ENCODE data around the gene VPS4A. TPM values are rescaled to one million over a fixed set of nuclear protein-coding genes. Genes with fewer than 3 reads are reported as not detected.

The VPS4A gene
- total and polyA plus RNA-seq, 10 of the 15 experiments (the other 5 are each of a cell fraction or from before 2014, with no cell fraction given), result 5.2 to 36.3 (median 21.4) TPM

DNA sequence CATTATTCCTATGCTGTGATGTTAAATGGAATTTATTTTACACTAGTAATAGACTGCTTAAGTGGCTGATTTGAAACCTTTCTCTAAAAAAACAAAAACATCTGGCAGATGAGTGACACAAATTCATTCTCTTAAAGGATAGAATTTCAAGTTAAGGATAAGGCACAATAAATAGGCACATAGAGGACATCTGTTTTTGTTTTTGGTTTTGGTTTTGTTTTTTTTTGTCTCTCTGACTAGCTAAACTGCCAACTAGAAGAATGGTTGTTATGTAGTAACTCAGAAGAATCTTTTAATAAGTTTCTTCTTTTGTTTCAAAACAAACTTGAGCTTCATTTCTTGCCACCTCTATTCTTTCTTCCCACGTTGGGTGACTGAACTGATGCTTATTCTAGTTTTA is 5.1 kb upstream of the VPS4A start:
- Histone ChIP-seq H3K27me3 (replicated peaks in 1 of 2; ENCODE audit: control insufficient read depth in 2 of 2, insufficient read depth in 2 of 2, low read length in 1 of 2) (no peaks in the 10 kb centered on the region), H4K20me1 (ENCODE audit: control insufficient read depth, insufficient read depth) (no peaks in the 10 kb centered on the region), H3K27ac (ENCODE audit: control insufficient read depth, insufficient read depth) (no peak overlapping the region), H3K4me2 (ENCODE audit: control insufficient read depth, insufficient read depth) (no peak overlapping the region), H3K36me3 (ENCODE audit: control insufficient read depth in 2 of 2, insufficient read depth in 2 of 2, low read length in 1 of 2) (no peaks in the 10 kb centered on the region; a peak in 3 of 4 replicates), H3K4me1 (ENCODE audit: control insufficient read depth, insufficient read depth, low read length) (no peaks in the 10 kb centered on the region), H3K9me3 (replicated peaks; ENCODE audit: control insufficient read depth, insufficient read depth, low read length) (no peaks in the 10 kb centered on the region), H3K79me2 (ENCODE audit: control insufficient read depth, insufficient read depth, low read length) (no peaks in the 10 kb centered on the region), H3K4me3 (no peak overlapping the region), H3K9ac (ENCODE audit: control insufficient read depth, insufficient read depth, low read length) (no peak overlapping the region), H2AFZ (ENCODE audit: control insufficient read depth, low read depth, low read length) (no peak overlapping the region)
- CTCF ChIA-PET, result no interaction called here
- POLR2A ChIA-PET, result interaction anchor here (0.8 kb wide), 1 partner anchor 117 kb away, joined by 5 read pairs; no protein-coding TSS in a partner anchor
- in situ Hi-C loops (cut with MboI), result no loop called here
- intact Hi-C loops (cut with micrococcal nuclease; ENCODE audit: unreplicated experiment), result no loop called here
- SMC1A ChIA-PET (ENCODE audit: uncharacterized antibody, unreplicated experiment), result interaction anchor here (0.6 to 0.7 kb wide), 2 partner anchors 21 to 412 kb away, joined by 3 read pairs; no protein-coding TSS in a partner anchor
- no peak for ATAC-seq
- no TSS peak for BruUV-seq (replicated peaks)
- RAD21 ChIA-PET (ENCODE audit: unreplicated experiment), result no interaction called here
- DNase-seq (ENCODE audit: low read depth, low spot score), result no peak
- 7% methylated on average over 1 of the region's 1 CpG for WGBS (ENCODE audit: insufficient coverage, insufficient replicate concordance, low lambda C conversion rate, missing lambda C conversion rate)
- FAIRE-seq, result no peak
- TF ChIP-seq STAT1 (conservative IDR thresholded peaks at IDR 0.05) (no peak), CHD1 (IDR thresholded peaks at IDR 0.05; ENCODE audit: low read depth, low read length) (no peak), HDAC2 (IDR thresholded peaks at IDR 0.05) (no peak), LARP7 (IDR thresholded peaks at IDR 0.05) (no peak), CEBPB (IDR thresholded peaks at IDR 0.05; ENCODE audit: borderline replicate concordance in 1 of 2, low read depth in 2 of 2, low read length in 2 of 2) (no peak), FOXM1 (IDR thresholded peaks at IDR 0.05; ENCODE audit: low read depth, low read length) (no peak), IRF4 (IDR thresholded peaks at IDR 0.05; ENCODE audit: low read depth, low read length) (no peak), RAD21 (IDR thresholded peaks at IDR 0.05; ENCODE audit: insufficient read depth, low read depth, low read length) (no peak), NFXL1 (IDR thresholded peaks at IDR 0.05; ENCODE audit: borderline replicate concordance) (no peak), ZSCAN29 (IDR thresholded peaks at IDR 0.05) (no peak)
- TF ChIP-seq, protein P1, sequence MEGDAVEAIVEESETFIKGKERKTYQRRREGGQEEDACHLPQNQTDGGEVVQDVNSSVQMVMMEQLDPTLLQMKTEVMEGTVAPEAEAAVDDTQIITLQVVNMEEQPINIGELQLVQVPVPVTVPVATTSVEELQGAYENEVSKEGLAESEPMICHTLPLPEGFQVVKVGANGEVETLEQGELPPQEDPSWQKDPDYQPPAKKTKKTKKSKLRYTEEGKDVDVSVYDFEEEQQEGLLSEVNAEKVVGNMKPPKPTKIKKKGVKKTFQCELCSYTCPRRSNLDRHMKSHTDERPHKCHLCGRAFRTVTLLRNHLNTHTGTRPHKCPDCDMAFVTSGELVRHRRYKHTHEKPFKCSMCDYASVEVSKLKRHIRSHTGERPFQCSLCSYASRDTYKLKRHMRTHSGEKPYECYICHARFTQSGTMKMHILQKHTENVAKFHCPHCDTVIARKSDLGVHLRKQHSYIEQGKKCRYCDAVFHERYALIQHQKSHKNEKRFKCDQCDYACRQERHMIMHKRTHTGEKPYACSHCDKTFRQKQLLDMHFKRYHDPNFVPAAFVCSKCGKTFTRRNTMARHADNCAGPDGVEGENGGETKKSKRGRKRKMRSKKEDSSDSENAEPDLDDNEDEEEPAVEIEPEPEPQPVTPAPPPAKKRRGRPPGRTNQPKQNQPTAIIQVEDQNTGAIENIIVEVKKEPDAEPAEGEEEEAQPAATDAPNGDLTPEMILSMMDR (IDR thresholded peaks at IDR 0.05 in 2 of 3, conservative IDR thresholded peaks at IDR 0.05 in 1 of 3; ENCODE audit: control insufficient read depth in 2 of 3, extremely low read depth in 1 of 3, insufficient read depth in 1 of 3, low read depth in 3 of 3, low read length in 3 of 3), result no peak
- TF ChIP-seq, protein P2, sequence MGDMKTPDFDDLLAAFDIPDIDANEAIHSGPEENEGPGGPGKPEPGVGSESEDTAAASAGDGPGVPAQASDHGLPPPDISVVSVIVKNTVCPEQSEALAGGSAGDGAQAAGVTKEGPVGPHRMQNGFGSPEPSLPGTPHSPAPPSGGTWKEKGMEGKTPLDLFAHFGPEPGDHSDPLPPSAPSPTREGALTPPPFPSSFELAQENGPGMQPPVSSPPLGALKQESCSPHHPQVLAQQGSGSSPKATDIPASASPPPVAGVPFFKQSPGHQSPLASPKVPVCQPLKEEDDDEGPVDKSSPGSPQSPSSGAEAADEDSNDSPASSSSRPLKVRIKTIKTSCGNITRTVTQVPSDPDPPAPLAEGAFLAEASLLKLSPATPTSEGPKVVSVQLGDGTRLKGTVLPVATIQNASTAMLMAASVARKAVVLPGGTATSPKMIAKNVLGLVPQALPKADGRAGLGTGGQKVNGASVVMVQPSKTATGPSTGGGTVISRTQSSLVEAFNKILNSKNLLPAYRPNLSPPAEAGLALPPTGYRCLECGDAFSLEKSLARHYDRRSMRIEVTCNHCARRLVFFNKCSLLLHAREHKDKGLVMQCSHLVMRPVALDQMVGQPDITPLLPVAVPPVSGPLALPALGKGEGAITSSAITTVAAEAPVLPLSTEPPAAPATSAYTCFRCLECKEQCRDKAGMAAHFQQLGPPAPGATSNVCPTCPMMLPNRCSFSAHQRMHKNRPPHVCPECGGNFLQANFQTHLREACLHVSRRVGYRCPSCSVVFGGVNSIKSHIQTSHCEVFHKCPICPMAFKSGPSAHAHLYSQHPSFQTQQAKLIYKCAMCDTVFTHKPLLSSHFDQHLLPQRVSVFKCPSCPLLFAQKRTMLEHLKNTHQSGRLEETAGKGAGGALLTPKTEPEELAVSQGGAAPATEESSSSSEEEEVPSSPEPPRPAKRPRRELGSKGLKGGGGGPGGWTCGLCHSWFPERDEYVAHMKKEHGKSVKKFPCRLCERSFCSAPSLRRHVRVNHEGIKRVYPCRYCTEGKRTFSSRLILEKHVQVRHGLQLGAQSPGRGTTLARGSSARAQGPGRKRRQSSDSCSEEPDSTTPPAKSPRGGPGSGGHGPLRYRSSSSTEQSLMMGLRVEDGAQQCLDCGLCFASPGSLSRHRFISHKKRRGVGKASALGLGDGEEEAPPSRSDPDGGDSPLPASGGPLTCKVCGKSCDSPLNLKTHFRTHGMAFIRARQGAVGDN (IDR thresholded peaks at IDR 0.05), result no peak
- TF ChIP-seq, protein P3, sequence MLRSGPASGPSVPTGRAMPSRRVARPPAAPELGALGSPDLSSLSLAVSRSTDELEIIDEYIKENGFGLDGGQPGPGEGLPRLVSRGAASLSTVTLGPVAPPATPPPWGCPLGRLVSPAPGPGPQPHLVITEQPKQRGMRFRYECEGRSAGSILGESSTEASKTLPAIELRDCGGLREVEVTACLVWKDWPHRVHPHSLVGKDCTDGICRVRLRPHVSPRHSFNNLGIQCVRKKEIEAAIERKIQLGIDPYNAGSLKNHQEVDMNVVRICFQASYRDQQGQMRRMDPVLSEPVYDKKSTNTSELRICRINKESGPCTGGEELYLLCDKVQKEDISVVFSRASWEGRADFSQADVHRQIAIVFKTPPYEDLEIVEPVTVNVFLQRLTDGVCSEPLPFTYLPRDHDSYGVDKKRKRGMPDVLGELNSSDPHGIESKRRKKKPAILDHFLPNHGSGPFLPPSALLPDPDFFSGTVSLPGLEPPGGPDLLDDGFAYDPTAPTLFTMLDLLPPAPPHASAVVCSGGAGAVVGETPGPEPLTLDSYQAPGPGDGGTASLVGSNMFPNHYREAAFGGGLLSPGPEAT (IDR thresholded peaks at IDR 0.05; ENCODE audit: low read depth), result no peak
- TF ChIP-seq, protein P4, sequence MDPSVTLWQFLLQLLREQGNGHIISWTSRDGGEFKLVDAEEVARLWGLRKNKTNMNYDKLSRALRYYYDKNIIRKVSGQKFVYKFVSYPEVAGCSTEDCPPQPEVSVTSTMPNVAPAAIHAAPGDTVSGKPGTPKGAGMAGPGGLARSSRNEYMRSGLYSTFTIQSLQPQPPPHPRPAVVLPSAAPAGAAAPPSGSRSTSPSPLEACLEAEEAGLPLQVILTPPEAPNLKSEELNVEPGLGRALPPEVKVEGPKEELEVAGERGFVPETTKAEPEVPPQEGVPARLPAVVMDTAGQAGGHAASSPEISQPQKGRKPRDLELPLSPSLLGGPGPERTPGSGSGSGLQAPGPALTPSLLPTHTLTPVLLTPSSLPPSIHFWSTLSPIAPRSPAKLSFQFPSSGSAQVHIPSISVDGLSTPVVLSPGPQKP (IDR thresholded peaks at IDR 0.05; ENCODE audit: low read depth, low read length), result no peak

All from GM12878 (cell line).